ENCODE data around the gene TNFSF13. TPM values are rescaled to one million over a fixed set of nuclear protein-coding genes. Genes with fewer than 3 reads are reported as not detected.

TNFSF13 gene
- total and polyA plus RNA-seq, 2 of the 4 experiments (the other 2 are of a cell fraction), result 1.3 TPM; not detected in 1

DNA sequence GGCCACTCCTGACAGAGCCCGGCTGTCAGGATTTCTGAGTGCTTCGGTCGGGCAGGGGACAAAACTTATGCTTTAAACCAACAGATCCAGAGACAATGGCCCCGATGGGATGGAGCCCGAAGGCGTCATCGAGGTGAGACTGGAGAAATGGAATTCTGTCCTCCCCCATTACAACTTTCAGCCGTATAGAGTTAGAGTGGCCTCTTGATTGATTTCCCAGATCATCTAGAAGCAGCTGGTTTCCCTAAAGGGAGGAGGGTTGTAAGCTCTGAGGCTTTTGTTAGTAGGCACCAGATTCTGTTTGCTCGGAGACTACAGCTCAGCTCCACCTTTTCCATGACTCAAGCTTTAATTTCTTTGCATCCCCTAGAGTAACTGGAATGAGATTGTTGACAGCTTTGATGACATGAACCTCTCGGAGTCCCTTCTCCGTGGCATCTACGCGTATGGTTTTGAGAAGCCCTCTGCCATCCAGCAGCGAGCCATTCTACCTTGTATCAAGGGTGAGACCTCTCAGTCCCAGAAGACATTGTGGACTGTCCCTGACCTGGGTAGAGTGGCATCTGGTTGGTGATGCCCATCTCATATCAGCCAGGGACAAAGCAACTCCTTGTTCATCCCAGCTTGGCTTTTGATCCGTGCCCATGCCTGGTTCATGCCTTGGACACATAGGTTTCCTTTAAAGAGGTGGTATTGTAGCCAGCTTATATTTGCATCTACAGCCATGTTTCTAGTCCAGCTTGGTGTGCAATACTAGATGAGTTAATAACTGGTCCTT lies 15.8 kb downstream of the TNFSF13 start (continued):
- TF ChIP-seq, protein P1, sequence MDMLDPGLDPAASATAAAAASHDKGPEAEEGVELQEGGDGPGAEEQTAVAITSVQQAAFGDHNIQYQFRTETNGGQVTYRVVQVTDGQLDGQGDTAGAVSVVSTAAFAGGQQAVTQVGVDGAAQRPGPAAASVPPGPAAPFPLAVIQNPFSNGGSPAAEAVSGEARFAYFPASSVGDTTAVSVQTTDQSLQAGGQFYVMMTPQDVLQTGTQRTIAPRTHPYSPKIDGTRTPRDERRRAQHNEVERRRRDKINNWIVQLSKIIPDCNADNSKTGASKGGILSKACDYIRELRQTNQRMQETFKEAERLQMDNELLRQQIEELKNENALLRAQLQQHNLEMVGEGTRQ (IDR thresholded peaks at IDR 0.05; ENCODE audit: low read depth, low read length), result no peak
- no peak for TF ChIP-seq SMC3 (IDR thresholded peaks at IDR 0.05; ENCODE audit: low read depth, low read length)
- no peak for TF ChIP-seq RAD21 (IDR thresholded peaks at IDR 0.05; ENCODE audit: low read length)
- TF ChIP-seq POLR2A (IDR thresholded peaks at IDR 0.05; ENCODE audit: low read depth, low read length), result no peak
- TF ChIP-seq CHD1 (IDR thresholded peaks at IDR 0.05; ENCODE audit: low read depth, low read length), result no peak
- TF ChIP-seq RFX5 (IDR thresholded peaks at IDR 0.05; ENCODE audit: low read depth, low read length), result no peak
- TF ChIP-seq CEBPB (IDR thresholded peaks at IDR 0.05; ENCODE audit: low read depth, low read length), result no peak
- TF ChIP-seq FOS (IDR thresholded peaks at IDR 0.05; ENCODE audit: low read depth, low read length), result no peak
- no peak for TF ChIP-seq MAFK (IDR thresholded peaks at IDR 0.05; ENCODE audit: low read depth, low read length)

All from IMR-90 (cell line).